K562 (cell line): Measurements from ENCODE around the gene CEBPE. TPM values are rescaled to one million over a fixed set of nuclear protein-coding genes. Genes with fewer than 3 reads are reported as not detected.

Experiments
- ATF1 ChIP-seq, 2 experiments: fragments of 450-650 bp in 1 of 2; IDR thresholded peaks; 2 replicates each; pipeline ENCODE4 v1.6.1; 2016; ENCODE audit warnings: missing compliant biosample characterization in 1 of 2, missing genetic modification characterization in 1 of 2
- NR2C2 ChIP-seq, 2 experiments: fragments of 200-800 bp in 1 of 2; sonication (Bioruptor generic) in 1 of 2; sonication (generic) in 1 of 2; formaldehyde crosslinking in 1 of 2; IDR thresholded peaks; 2 replicates each; pipeline versions ENCODE4 v1.6.1 to v1.8.0; 2016 to 2022; ENCODE audit warnings: mild to moderate bottlenecking in 1 of 2, missing compliant biosample characterization in 1 of 2, missing genetic modification characterization in 1 of 2, missing genetic modification reagents in 1 of 2
- RFX5 ChIP-seq: IDR thresholded peaks from 2 replicates; pipeline ENCODE4 v1.6.1; 2011; ENCODE audit warnings: low read depth, mild to moderate bottlenecking, improper control_type of control experiment, low read length
- SMAD4 ChIP-seq: fragments of 250-450 bp; sonication (Bioruptor Pico); conservative IDR thresholded peaks from 2 replicates; pipeline ENCODE4 v1.8.0; 2021; ENCODE audit warnings: inconsistent platforms, mild to moderate bottlenecking, moderate library complexity
- ZNF212 ChIP-seq: fragments of 450-650 bp; formaldehyde crosslinking; IDR thresholded peaks from 2 replicates; pipeline ENCODE4 v1.4.0; 2020; ENCODE audit warnings: mild to moderate bottlenecking
- polyA plus RNA-seq, 8 experiments: library from polyadenylated mRNA; depleted of rRNA in 4 of 8; stranded (reverse) in 5 of 8; unstranded in 3 of 8; fragments of >200 nt; fragmentation: Nextera tagmentation in 2 of 8; fragmentation: Illumina TruSeq in 1 of 8; extraction: Ambion mirVana in 2 of 8; extraction: Trizol in 1 of 8; gene quantifications; 2 replicates each; pipeline versions ENCODE4 v1.2.1 to v1.2.3, GENCODE V29; 2011 to 2014; ENCODE audit warnings: inconsistent platforms in 1 of 8, missing spikeins in 1 of 8
- total RNA-seq, 7 experiments: library from RNA; depleted of rRNA in 6 of 7; stranded (reverse); fragments of >200 nt in 6 of 7; fragmentation: Illumina TruSeq in 2 of 7; extraction: Trizol in 2 of 7; gene quantifications; 2 replicates each; pipeline versions ENCODE4 v1.2.1 to v1.2.3, GENCODE V29; 2011 to 2021; ENCODE audit warnings: low replicate concordance in 1 of 7
- TF ChIP-seq, protein P1 (sequence below), 2 experiments: fragments of 450-650 bp; formaldehyde crosslinking in 1 of 2; IDR thresholded peaks; 2 replicates each; pipeline versions ENCODE4 v1.4.0 to v1.6.1; 2014 to 2020; ENCODE audit warnings: mild to moderate bottlenecking in 2 of 2, borderline replicate concordance in 1 of 2, low read depth in 1 of 2
- TF ChIP-seq, protein P2 (sequence below), 2 experiments: fragments of 450-650 bp; IDR thresholded peaks; 2 replicates each; pipeline ENCODE4 v1.6.1; 2016; ENCODE audit warnings: mild to moderate bottlenecking in 2 of 2, borderline replicate concordance in 1 of 2, low read depth in 1 of 2, moderate library complexity in 1 of 2

CEBPE gene
- total and polyA plus RNA-seq, 9 of the 15 experiments (the other 6 are each of a cell fraction or from before 2014, with no cell fraction given), result 0.09 to 0.15 (median 0.13) TPM; not detected in 6

DNA sequence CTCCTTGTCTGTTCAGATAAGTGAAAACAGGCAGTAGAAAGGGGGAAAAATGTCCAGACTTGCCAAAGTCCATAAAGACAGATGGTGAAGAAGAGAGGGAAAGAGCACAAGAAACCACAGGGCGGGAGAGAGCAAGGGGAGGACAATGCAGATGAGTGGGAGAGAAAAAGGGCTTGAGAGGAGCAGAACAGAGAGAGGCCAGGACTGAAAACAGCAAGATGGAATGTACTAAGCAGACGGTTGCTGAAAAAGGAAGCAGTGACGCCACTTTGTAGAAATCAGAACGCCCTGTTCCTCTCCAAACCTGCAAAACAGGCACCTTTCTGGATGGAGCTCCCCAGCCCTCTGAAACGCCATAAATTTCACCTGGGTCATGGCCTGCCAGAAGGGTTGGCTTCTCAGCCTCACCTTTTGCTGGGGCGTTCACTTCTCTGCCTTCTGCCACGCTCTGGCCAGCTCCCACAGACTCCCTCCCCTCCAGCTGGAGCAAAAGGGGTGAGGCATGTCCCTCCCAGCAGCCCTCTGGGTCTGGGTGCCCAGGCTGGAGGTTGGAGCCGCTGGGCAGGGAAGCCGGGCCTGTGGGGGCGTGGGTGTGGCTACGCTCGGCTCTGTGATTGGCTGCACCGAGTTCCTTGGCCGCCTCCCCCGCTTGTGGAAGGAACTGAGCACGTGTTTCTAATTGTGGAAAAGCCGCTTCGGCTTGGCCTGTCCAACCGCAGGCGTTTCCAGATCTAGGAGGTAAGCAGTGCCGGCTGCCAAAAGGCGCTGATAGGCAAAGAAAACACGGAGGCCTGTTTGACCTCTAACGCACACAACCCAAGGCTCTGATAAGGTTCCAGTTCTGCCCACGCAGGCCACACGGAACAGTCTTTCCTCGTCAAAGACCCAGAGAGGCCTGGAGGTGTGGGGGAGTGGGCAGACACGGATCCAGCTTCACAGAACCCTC is 35.1 kb upstream of the CEBPE start (continued):
- TF ChIP-seq, protein P1, sequence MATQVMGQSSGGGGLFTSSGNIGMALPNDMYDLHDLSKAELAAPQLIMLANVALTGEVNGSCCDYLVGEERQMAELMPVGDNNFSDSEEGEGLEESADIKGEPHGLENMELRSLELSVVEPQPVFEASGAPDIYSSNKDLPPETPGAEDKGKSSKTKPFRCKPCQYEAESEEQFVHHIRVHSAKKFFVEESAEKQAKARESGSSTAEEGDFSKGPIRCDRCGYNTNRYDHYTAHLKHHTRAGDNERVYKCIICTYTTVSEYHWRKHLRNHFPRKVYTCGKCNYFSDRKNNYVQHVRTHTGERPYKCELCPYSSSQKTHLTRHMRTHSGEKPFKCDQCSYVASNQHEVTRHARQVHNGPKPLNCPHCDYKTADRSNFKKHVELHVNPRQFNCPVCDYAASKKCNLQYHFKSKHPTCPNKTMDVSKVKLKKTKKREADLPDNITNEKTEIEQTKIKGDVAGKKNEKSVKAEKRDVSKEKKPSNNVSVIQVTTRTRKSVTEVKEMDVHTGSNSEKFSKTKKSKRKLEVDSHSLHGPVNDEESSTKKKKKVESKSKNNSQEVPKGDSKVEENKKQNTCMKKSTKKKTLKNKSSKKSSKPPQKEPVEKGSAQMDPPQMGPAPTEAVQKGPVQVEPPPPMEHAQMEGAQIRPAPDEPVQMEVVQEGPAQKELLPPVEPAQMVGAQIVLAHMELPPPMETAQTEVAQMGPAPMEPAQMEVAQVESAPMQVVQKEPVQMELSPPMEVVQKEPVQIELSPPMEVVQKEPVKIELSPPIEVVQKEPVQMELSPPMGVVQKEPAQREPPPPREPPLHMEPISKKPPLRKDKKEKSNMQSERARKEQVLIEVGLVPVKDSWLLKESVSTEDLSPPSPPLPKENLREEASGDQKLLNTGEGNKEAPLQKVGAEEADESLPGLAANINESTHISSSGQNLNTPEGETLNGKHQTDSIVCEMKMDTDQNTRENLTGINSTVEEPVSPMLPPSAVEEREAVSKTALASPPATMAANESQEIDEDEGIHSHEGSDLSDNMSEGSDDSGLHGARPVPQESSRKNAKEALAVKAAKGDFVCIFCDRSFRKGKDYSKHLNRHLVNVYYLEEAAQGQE (IDR thresholded peaks at IDR 0.05; ENCODE audit: borderline replicate concordance), result peak; percentile 21; the same call in 1 of the 2 replicates
- TF ChIP-seq, protein P1 (CRISPR knock-in tag; IDR thresholded peaks at IDR 0.05; ENCODE audit: low read depth), result no peak
- TF ChIP-seq SMAD4 (CRISPR knock-in tag) (peak; percentile 76), ATF1 (CRISPR knock-in tag; IDR thresholded peaks at IDR 0.05) (no peak), ATF1 (tag; IDR thresholded peaks at IDR 0.05) (0 out of 2 replicates have a peak, but pooled peaks have one; percentile 75), ZNF212 (CRISPR knock-in tag) (no peak), RFX5 (no peak), NR2C2 (CRISPR knock-in tag; IDR thresholded peaks at IDR 0.05) (no peak), NR2C2 (tag; IDR thresholded peaks at IDR 0.05) (peak; percentile 62; the same call in 1 of the 2 replicates)
- TF ChIP-seq, protein P2, sequence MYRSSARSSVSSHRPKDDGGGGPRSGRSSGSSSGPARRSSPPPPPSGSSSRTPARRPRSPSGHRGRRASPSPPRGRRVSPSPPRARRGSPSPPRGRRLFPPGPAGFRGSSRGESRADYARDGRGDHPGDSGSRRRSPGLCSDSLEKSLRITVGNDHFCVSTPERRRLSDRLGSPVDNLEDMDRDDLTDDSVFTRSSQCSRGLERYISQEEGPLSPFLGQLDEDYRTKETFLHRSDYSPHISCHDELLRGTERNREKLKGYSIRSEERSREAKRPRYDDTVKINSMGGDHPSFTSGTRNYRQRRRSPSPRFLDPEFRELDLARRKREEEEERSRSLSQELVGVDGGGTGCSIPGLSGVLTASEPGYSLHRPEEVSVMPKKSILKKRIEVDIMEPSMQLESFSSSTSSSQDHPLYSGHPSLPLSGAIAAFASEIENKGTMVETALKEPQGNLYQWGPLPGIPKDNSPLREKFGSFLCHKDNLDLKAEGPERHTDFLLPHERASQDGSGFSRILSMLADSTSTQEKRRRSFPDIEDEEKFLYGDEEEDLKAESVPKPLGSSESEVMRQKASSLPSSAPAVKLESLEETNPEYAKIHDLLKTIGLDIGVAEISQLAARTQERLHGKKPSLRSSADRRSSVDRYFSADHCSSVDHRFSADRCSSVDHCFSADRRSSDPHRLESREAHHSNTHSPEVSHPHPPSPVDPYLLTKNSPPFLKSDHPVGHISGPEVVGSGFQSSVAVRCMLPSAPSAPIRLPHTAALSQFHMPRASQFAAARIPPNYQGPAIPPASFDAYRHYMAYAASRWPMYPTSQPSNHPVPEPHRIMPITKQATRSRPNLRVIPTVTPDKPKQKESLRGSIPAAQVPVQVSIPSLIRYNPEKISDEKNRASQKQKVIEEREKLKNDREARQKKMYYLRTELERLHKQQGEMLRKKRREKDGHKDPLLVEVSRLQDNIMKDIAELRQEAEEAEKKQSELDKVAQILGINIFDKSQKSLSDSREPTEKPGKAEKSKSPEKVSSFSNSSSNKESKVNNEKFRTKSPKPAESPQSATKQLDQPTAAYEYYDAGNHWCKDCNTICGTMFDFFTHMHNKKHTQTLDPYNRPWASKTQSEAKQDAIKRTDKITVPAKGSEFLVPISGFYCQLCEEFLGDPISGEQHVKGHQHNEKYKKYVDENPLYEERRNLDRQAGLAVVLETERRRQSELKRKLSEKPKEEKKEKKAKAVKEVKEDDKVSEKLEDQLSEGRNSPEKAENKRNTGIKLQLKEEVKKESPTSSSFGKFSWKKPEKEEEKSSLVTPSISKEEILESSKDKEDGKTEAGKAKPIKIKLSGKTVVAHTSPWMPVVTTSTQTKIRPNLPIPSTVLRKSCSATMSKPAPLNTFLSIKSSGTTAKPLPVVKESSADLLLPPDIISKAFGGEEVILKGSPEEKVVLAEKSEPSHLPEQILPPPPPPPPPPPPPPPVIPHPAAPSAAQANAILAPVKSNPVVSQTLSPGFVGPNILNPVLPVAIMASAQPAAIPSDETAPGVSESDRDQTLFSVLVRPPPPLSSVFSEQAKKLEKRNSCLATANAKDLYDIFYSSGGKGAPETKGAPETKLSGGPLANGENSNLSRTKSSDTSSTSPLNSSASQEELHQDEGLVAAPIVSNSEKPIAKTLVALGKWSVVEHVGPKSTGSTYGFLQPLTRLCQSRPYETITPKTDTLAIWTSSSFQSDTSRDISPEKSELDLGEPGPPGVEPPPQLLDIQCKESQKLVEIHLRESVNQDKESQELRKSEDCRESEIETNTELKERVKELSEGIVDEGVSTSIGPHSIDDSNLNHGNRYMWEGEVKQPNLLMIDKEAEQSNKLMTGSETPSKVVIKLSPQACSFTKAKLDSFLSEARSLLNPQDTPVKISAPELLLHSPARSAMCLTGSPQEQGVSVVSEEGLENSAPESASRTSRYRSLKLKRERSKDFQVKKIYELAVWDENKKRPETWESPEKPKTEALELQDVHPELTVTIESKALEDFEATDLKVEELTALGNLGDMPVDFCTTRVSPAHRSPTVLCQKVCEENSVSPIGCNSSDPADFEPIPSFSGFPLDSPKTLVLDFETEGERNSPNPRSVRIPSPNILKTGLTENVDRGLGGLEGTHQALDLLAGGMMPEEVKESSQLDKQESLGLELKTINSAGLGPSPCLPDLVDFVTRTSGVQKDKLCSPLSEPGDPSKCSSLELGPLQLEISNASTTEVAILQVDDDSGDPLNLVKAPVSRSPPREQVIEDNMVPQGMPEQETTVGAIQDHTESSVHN (IDR thresholded peaks at IDR 0.05; ENCODE audit: borderline replicate concordance in 1 of 2, low read depth in 1 of 2), result peak in 1 of 2 experiments; percentile 65; a peak in 1 of 4 replicates
